ENCODE results near the gene SCARB1. TPM values are rescaled to one million over a fixed set of nuclear protein-coding genes. Genes with fewer than 3 reads are reported as not detected.

The SCARB1 gene
- total and polyA plus RNA-seq, 9 of the 15 experiments (the other 6 are each of a cell fraction or from before 2014, with no cell fraction given): 0.56 to 157 (median 52.8) TPM

DNA sequence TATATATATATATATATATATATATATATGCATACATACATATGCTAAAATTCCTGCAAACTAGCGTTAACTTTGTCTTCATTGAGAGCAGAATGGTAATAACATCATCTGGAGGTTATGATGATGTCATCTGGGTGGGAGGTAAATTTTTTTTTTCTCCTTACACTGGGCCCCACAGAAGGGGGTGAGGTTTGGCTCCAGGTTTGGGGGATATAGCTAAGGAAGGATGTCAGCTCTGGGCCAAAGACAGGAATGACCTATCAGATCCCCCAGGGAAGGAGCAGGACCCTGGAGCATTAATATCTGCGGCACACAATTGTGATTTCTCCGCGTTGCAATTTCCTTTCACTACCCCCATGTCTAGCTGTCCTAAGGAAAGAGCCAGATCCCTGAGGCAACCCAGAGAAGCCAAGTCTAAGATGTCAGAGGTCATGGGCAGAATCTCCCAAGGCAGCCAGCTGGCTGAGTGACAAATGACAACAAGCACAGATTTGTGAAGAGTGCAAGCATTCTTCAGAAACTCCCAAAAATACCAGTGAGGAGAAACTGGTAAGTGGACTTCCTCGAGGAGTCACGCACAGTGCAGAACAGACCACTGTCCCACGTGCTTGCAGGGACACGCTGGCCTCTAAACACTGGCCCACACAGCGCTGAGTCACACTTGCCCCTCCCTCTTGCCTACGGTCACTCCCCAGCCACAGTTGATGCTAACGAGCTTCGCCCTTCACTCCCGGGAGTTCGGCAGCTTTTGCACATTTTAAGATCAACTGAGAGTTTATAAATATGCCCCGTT, 40.8 kb upstream of the SCARB1 start (continued):
- TF ChIP-seq, protein P1, sequence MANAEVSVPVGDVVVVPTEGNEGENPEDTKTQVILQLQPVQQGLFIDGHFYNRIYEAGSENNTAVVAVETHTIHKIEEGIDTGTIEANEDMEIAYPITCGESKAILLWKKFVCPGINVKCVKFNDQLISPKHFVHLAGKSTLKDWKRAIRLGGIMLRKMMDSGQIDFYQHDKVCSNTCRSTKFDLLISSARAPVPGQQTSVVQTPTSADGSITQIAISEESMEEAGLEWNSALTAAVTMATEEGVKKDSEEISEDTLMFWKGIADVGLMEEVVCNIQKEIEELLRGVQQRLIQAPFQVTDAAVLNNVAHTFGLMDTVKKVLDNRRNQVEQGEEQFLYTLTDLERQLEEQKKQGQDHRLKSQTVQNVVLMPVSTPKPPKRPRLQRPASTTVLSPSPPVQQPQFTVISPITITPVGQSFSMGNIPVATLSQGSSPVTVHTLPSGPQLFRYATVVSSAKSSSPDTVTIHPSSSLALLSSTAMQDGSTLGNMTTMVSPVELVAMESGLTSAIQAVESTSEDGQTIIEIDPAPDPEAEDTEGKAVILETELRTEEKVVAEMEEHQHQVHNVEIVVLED (CRISPR knock-in tag; IDR thresholded peaks at IDR 0.05): peak; percentile 62
- TF ChIP-seq NR2C2 (CRISPR knock-in tag; IDR thresholded peaks at IDR 0.05) (peak; percentile 60; the same call in 1 of the 2 replicates), NR2C2 (tag; IDR thresholded peaks at IDR 0.05) (peak; percentile 87), SMARCA5 (IDR thresholded peaks at IDR 0.05) (no peak), DPF2 (IDR thresholded peaks at IDR 0.05) (peak; percentile 90), WHSC1 (IDR thresholded peaks at IDR 0.05; ENCODE audit: low read length) (no peak), MYNN (IDR thresholded peaks at IDR 0.05) (no peak; the same call in 1 of the 2 replicates), MYNN (CRISPR knock-in tag; IDR thresholded peaks at IDR 0.05) (no peak), SMAD2 (IDR thresholded peaks at IDR 0.05; ENCODE audit: low read depth, low read length) (no peak), CSDE1 (IDR thresholded peaks at IDR 0.05) (no peak), BACH1 (tag; IDR thresholded peaks at IDR 0.05) (peak; percentile 64), ZNF785 (CRISPR knock-in tag; IDR thresholded peaks at IDR 0.05) (no peak), ZNF444 (CRISPR knock-in tag; IDR thresholded peaks at IDR 0.05) (no peak), SIRT6 (IDR thresholded peaks at IDR 0.05; ENCODE audit: low read depth, low read length) (no peak), ZNF324 (CRISPR knock-in tag; IDR thresholded peaks at IDR 0.05) (no peak; the same call in 1 of the 2 replicates), SMAD3 (CRISPR knock-in tag; conservative IDR thresholded peaks at IDR 0.05) (no peak; the same call in 1 of the 2 replicates), YY1 (IDR thresholded peaks at IDR 0.05; ENCODE audit: borderline replicate concordance in 1 of 3, control insufficient read depth in 1 of 3, extremely low read depth in 1 of 3, insufficient read depth in 3 of 3, insufficient read length in 1 of 3, insufficient replicate concordance in 2 of 3, low read depth in 1 of 3, low read length in 2 of 3) (no peak), CBFA2T3 (IDR thresholded peaks at IDR 0.05) (no peak)
- TF ChIP-seq, protein P2, sequence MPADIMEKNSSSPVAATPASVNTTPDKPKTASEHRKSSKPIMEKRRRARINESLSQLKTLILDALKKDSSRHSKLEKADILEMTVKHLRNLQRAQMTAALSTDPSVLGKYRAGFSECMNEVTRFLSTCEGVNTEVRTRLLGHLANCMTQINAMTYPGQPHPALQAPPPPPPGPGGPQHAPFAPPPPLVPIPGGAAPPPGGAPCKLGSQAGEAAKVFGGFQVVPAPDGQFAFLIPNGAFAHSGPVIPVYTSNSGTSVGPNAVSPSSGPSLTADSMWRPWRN (IDR thresholded peaks at IDR 0.05; ENCODE audit: low read depth): no peak
- TF ChIP-seq, protein P3, sequence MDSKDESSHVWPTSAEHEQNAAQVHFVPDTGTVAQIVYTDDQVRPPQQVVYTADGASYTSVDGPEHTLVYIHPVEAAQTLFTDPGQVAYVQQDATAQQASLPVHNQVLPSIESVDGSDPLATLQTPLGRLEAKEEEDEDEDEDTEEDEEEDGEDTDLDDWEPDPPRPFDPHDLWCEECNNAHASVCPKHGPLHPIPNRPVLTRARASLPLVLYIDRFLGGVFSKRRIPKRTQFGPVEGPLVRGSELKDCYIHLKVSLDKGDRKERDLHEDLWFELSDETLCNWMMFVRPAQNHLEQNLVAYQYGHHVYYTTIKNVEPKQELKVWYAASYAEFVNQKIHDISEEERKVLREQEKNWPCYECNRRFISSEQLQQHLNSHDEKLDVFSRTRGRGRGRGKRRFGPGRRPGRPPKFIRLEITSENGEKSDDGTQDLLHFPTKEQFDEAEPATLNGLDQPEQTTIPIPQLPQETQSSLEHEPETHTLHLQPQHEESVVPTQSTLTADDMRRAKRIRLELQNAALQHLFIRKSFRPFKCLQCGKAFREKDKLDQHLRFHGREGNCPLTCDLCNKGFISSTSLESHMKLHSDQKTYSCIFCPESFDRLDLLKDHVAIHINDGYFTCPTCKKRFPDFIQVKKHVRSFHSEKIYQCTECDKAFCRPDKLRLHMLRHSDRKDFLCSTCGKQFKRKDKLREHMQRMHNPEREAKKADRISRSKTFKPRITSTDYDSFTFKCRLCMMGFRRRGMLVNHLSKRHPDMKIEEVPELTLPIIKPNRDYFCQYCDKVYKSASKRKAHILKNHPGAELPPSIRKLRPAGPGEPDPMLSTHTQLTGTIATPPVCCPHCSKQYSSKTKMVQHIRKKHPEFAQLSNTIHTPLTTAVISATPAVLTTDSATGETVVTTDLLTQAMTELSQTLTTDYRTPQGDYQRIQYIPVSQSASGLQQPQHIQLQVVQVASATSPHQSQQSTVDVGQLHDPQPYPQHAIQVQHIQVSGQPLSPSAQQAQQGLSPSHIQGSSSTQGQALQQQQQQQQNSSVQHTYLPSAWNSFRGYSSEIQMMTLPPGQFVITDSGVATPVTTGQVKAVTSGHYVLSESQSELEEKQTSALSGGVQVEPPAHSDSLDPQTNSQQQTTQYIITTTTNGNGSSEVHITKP (IDR thresholded peaks at IDR 0.05; ENCODE audit: partially characterized antibody): peak; percentile 5
- TF ChIP-seq, protein P4, sequence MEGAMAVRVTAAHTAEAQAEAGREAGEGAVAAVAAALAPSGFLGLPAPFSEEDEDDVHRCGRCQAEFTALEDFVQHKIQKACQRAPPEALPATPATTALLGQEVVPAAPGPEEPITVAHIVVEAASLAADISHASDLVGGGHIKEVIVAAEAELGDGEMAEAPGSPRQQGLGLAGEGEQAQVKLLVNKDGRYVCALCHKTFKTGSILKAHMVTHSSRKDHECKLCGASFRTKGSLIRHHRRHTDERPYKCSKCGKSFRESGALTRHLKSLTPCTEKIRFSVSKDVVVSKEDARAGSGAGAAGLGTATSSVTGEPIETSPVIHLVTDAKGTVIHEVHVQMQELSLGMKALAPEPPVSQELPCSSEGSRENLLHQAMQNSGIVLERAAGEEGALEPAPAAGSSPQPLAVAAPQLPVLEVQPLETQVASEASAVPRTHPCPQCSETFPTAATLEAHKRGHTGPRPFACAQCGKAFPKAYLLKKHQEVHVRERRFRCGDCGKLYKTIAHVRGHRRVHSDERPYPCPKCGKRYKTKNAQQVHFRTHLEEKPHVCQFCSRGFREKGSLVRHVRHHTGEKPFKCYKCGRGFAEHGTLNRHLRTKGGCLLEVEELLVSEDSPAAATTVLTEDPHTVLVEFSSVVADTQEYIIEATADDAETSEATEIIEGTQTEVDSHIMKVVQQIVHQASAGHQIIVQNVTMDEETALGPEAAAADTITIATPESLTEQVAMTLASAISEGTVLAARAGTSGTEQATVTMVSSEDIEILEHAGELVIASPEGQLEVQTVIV (CRISPR knock-in tag; IDR thresholded peaks at IDR 0.05; ENCODE audit: borderline replicate concordance): no peak
